HepG2 (cell line): ENCODE results near the gene NUDT3. TPM values are rescaled to one million over a fixed set of nuclear protein-coding genes. Genes with fewer than 3 reads are reported as not detected.
A peak's percentile ranks its signal among the peaks of the same experiment; 100 is the strongest.

Experiments used
- ADNP ChIP-seq: sonication (generic); formaldehyde crosslinking; IDR thresholded peaks from 2 replicates; pipeline ENCODE4 v1.4.0; 2020; ENCODE audit warnings: missing genetic modification reagents
- AHR ChIP-seq: IDR thresholded peaks from 2 replicates; pipeline ENCODE4 v1.6.1; 2018; ENCODE audit warnings: missing genetic modification reagents, missing compliant biosample characterization
- AKAP8 ChIP-seq: sonication (generic); formaldehyde crosslinking; IDR thresholded peaks from 2 replicates; pipeline ENCODE4 v1.5.1; 2020; ENCODE audit warnings: mild to moderate bottlenecking, missing genetic modification reagents
- CCDC6 ChIP-seq: sonication (generic); formaldehyde crosslinking; IDR thresholded peaks from 2 replicates; pipeline ENCODE4 v1.8.1; 2022; ENCODE audit warnings: mild to moderate bottlenecking, missing genetic modification reagents, moderate library complexity
- CENPT ChIP-seq: sonication (generic); formaldehyde crosslinking; IDR thresholded peaks from 2 replicates; pipeline ENCODE4 v1.8.0; 2022; ENCODE audit warnings: low read depth, mild to moderate bottlenecking, moderate library complexity, missing genetic modification reagents
- HDAC6 ChIP-seq: fragments of 200-600 bp; sonication (generic); IDR thresholded peaks from 2 replicates; pipeline ENCODE4 v1.7.0; 2017; ENCODE audit warnings: mild to moderate bottlenecking, antibody characterized with exemption, low read length, low read depth
- HOXA7 ChIP-seq: sonication (generic); formaldehyde crosslinking; IDR thresholded peaks from 2 replicates; pipeline ENCODE4 v1.8.1; 2022; ENCODE audit warnings: mild to moderate bottlenecking, missing genetic modification reagents, moderate library complexity
- PHF5A ChIP-seq: IDR thresholded peaks from one replicate; pipeline ENCODE4 v1.6.1; 2018; ENCODE audit warnings: low read depth, missing genetic modification reagents; ENCODE audit not compliant: unreplicated experiment
- POLR2A ChIP-seq, 2 experiments: IDR thresholded peaks; 2 replicates each; pipeline ENCODE4 v1.6.1; 2011; ENCODE audit warnings: low read depth in 2 of 2, low read length in 2 of 2, mild to moderate bottlenecking in 1 of 2, moderate library complexity in 1 of 2; ENCODE audit not compliant: insufficient read depth in 1 of 2
- RFXAP ChIP-seq: sonication (generic); formaldehyde crosslinking; IDR thresholded peaks from 2 replicates; pipeline ENCODE4 v1.4.0; 2020; ENCODE audit warnings: missing genetic modification reagents, borderline replicate concordance
- SMAD9 ChIP-seq: sonication (generic); formaldehyde crosslinking; IDR thresholded peaks from 2 replicates; pipeline ENCODE4 v1.5.1; 2020; ENCODE audit warnings: mild to moderate bottlenecking, missing genetic modification reagents
- SMC3 ChIP-seq: IDR thresholded peaks from 2 replicates; pipeline ENCODE4 v1.6.1; 2011; ENCODE audit warnings: low read length, improper control_type of control experiment
- TRIM24 ChIP-seq: sonication (generic); formaldehyde crosslinking; IDR thresholded peaks from 2 replicates; pipeline ENCODE4 v1.8.0; 2022; ENCODE audit warnings: mild to moderate bottlenecking, missing genetic modification reagents
- ZNF121 ChIP-seq: sonication (generic); formaldehyde crosslinking; IDR thresholded peaks from 2 replicates; pipeline ENCODE4 v1.5.0; 2020; ENCODE audit warnings: mild to moderate bottlenecking, missing genetic modification reagents
- ZNF160 ChIP-seq: sonication (generic); formaldehyde crosslinking; IDR thresholded peaks from 2 replicates; pipeline ENCODE4 v1.8.0; 2022; ENCODE audit warnings: mild to moderate bottlenecking, inconsistent platforms, missing genetic modification reagents
- ZNF317 ChIP-seq: sonication (generic); formaldehyde crosslinking; IDR thresholded peaks from 2 replicates; pipeline ENCODE4 v1.5.0; 2020; ENCODE audit warnings: mild to moderate bottlenecking, missing genetic modification reagents
- ZNF468 ChIP-seq: sonication (generic); formaldehyde crosslinking; IDR thresholded peaks from 2 replicates; pipeline ENCODE4 v1.8.0; 2022; ENCODE audit warnings: mild to moderate bottlenecking, moderate library complexity, missing genetic modification reagents
- ZNF546 ChIP-seq: sonication (generic); formaldehyde crosslinking; conservative IDR thresholded peaks from 2 replicates; pipeline ENCODE4 v1.8.1; 2023; ENCODE audit warnings: mild to moderate bottlenecking, missing genetic modification reagents
- ZNF562 ChIP-seq: sonication (generic); formaldehyde crosslinking; IDR thresholded peaks from 2 replicates; pipeline ENCODE4 v1.8.0; 2022; ENCODE audit warnings: missing genetic modification reagents, borderline replicate concordance
- ZNF570 ChIP-seq: sonication (generic); formaldehyde crosslinking; IDR thresholded peaks from 2 replicates; pipeline ENCODE4 v1.4.0; 2020; ENCODE audit warnings: mild to moderate bottlenecking, missing genetic modification reagents, borderline replicate concordance
- ZNF788 ChIP-seq: sonication (generic); formaldehyde crosslinking; IDR thresholded peaks from 2 replicates; pipeline ENCODE4 v1.5.0; 2020; ENCODE audit warnings: mild to moderate bottlenecking, missing genetic modification reagents, borderline replicate concordance
- ZSCAN25 ChIP-seq: sonication (generic); formaldehyde crosslinking; IDR thresholded peaks from 2 replicates; pipeline ENCODE4 v1.8.0; 2022; ENCODE audit warnings: mild to moderate bottlenecking, missing genetic modification reagents
- polyA plus RNA-seq, 8 experiments: library from polyadenylated mRNA; depleted of rRNA in 3 of 8; stranded (reverse) in 7 of 8; unstranded in 1 of 8; fragments of >200 nt; fragmentation: Illumina TruSeq in 4 of 8; extraction: Trizol in 4 of 8; gene quantifications; 2 replicates each; pipeline versions ENCODE4 v1.2.1 to v1.2.3, GENCODE V29; 2011 to 2016; ENCODE audit warnings: low read depth in 4 of 8, missing spikeins in 1 of 8, mixed read lengths in 1 of 8; ENCODE audit not compliant: insufficient read depth in 1 of 8
- total RNA-seq, 5 experiments: library from RNA; depleted of rRNA; stranded (reverse); fragments of >200 nt; fragmentation: Illumina TruSeq; extraction: Trizol; gene quantifications; 2 replicates each; pipeline ENCODE4 v1.2.3, GENCODE V29; 2016; ENCODE audit warnings: low read depth in 1 of 5
- TF ChIP-seq, protein P1 (sequence below): sonication (generic); formaldehyde crosslinking; IDR thresholded peaks from 2 replicates; pipeline ENCODE4 v1.4.0; 2020; ENCODE audit warnings: missing genetic modification reagents
- TF ChIP-seq, protein P2 (sequence below): IDR thresholded peaks from 2 replicates; pipeline ENCODE4 v1.6.1; 2018; ENCODE audit warnings: missing genetic modification reagents
- TF ChIP-seq, protein P3 (sequence below): sonication (generic); formaldehyde crosslinking; IDR thresholded peaks from 2 replicates; pipeline ENCODE4 v1.5.1; 2020; ENCODE audit warnings: mild to moderate bottlenecking, missing genetic modification reagents, borderline replicate concordance
- TF ChIP-seq, protein P4 (sequence below): sonication (generic); formaldehyde crosslinking; IDR thresholded peaks from 2 replicates; pipeline ENCODE4 v1.5.0; 2020; ENCODE audit warnings: missing genetic modification reagents

Gene NUDT3
- total and polyA plus RNA-seq, 2 of the 13 experiments (the other 11 are each of a cell fraction or from before 2014, with no cell fraction given) = 20.2 to 20.6 TPM

DNA sequence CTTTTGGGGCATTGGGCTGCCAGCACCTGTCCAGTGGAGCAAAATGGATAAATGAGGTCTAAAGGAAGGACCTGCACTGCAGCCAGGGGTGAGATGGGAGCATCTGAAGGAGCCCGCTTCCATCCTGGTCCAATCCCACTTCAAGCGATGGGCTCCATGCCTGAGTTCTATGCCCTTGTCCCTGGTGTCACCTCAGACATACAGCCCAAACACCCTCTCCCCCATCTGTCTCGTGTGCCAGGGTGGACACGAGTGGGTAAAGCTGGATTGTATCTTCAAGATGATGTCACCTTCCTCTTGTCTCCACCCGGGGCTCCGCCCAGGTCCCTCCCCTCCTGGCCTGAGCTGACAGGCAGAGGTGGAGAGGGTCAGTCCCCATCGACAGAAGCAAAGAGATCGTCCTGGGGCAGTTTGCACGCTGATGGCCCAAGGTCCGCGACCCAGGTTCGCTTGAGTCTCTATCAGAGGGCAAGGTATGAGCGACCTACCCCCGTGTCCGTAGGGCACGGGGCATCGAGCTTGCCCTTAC lies 144.2 kb downstream of the NUDT3 start (continued):
- TF ChIP-seq SMC3 = no peak
- no peak for TF ChIP-seq ZNF788
- TF ChIP-seq SMAD9 (CRISPR knock-in tag) = no peak
- no peak for TF ChIP-seq ZNF160 (CRISPR knock-in tag)
- TF ChIP-seq TRIM24 (CRISPR knock-in tag) = no peak
- TF ChIP-seq, protein P1, sequence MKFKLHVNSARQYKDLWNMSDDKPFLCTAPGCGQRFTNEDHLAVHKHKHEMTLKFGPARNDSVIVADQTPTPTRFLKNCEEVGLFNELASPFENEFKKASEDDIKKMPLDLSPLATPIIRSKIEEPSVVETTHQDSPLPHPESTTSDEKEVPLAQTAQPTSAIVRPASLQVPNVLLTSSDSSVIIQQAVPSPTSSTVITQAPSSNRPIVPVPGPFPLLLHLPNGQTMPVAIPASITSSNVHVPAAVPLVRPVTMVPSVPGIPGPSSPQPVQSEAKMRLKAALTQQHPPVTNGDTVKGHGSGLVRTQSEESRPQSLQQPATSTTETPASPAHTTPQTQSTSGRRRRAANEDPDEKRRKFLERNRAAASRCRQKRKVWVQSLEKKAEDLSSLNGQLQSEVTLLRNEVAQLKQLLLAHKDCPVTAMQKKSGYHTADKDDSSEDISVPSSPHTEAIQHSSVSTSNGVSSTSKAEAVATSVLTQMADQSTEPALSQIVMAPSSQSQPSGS (CRISPR knock-in tag) = no peak; the same call in 1 of the 2 replicates
- TF ChIP-seq ZNF562 (CRISPR knock-in tag) = no peak
- TF ChIP-seq AKAP8 (CRISPR knock-in tag) = no peak
- TF ChIP-seq AHR (CRISPR knock-in tag) = 0 out of 2 replicates have a peak, but pooled peaks have one; percentile 2
- no peak for TF ChIP-seq POLR2A (IDR thresholded peaks at IDR 0.05; ENCODE audit: insufficient read depth in 1 of 2, low read depth in 2 of 2, low read length in 2 of 2)
- TF ChIP-seq, protein P2, sequence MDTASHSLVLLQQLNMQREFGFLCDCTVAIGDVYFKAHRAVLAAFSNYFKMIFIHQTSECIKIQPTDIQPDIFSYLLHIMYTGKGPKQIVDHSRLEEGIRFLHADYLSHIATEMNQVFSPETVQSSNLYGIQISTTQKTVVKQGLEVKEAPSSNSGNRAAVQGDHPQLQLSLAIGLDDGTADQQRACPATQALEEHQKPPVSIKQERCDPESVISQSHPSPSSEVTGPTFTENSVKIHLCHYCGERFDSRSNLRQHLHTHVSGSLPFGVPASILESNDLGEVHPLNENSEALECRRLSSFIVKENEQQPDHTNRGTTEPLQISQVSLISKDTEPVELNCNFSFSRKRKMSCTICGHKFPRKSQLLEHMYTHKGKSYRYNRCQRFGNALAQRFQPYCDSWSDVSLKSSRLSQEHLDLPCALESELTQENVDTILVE = no peak
- no peak for TF ChIP-seq ZNF546 (CRISPR knock-in tag)
- no peak for TF ChIP-seq HOXA7 (CRISPR knock-in tag)
- TF ChIP-seq CCDC6 (CRISPR knock-in tag) = no peak
- TF ChIP-seq ZNF570 (CRISPR knock-in tag) = no peak
- no peak for TF ChIP-seq ADNP
- TF ChIP-seq ZNF468 (CRISPR knock-in tag) = no peak
- TF ChIP-seq, protein P3, sequence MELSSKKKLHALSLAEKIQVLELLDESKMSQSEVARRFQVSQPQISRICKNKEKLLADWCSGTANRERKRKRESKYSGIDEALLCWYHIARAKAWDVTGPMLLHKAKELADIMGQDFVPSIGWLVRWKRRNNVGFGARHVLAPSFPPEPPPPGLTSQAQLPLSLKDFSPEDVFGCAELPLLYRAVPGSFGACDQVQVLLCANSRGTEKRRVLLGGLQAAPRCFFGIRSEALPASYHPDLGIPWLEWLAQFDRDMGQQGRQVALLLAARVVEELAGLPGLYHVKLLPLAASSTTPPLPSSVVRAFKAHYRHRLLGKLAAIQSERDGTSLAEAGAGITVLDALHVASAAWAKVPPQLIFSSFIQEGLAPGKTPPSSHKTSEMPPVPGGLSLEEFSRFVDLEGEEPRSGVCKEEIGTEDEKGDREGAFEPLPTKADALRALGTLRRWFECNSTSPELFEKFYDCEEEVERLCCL (CRISPR knock-in tag) = 0 out of 2 replicates have a peak, but pooled peaks have one; percentile 40
- TF ChIP-seq ZNF317 (CRISPR knock-in tag) = no peak
- no peak for TF ChIP-seq PHF5A
- peak; percentile 68; the same call in 1 of the 2 replicates for TF ChIP-seq ZNF121 (CRISPR knock-in tag)
- TF ChIP-seq HDAC6 = no peak
- TF ChIP-seq RFXAP (CRISPR knock-in tag) = no peak
- TF ChIP-seq, protein P4, sequence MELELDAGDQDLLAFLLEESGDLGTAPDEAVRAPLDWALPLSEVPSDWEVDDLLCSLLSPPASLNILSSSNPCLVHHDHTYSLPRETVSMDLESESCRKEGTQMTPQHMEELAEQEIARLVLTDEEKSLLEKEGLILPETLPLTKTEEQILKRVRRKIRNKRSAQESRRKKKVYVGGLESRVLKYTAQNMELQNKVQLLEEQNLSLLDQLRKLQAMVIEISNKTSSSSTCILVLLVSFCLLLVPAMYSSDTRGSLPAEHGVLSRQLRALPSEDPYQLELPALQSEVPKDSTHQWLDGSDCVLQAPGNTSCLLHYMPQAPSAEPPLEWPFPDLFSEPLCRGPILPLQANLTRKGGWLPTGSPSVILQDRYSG = no peak
- no peak for TF ChIP-seq ZSCAN25 (CRISPR knock-in tag)
- no peak for TF ChIP-seq CENPT
